HS-5 (cell line): ENCODE data around the gene TIMM8B.
A peak's percentile ranks its signal among the peaks of the same experiment; 100 is the strongest.
"Not testable (repeated sequence)": the region's sequence is repeated elsewhere in the genome, so short reads cannot be mapped to it uniquely, and the experiment has no call there.

Experiments used
- DNase-seq: peaks from one replicate; pipeline ENCODE4 v3.0.0-alpha.2; 2012; ENCODE audit warnings: low read depth

The TIMM8B gene

GRCh38 chr11:112086422-112087191 lies at the start of gene TIMM8B, which contains the start of gene SDHD:
Gene TIMM8B (minus strand): TSS chr11:112086756. CDS start chr11:112086723, 33 bp downstream.
Gene SDHD (plus strand): TSS chr11:112086873. CDS start chr11:112086908, 35 bp downstream.
- DNase-seq = peak; percentile 78

GRCh38 chr11:112134473-112134872 lies 47.9 kb upstream of the TIMM8B start:
- no peak for DNase-seq

- DNase-seq = no peak
These were observed 46.2 kb upstream of the TIMM8B start for GRCh38 chr11:112132737-112133136.

GRCh38 chr11:112129656-112130055 lies 43.1 kb upstream of the TIMM8B start:
- no peak for DNase-seq

- DNase-seq = peak; percentile 71
These were observed 42.0 kb upstream of the TIMM8B start for GRCh38 chr11:112128483-112129121.

- DNase-seq = no peak
These were observed 40.5 kb upstream of the TIMM8B start for GRCh38 chr11:112127056-112127455.

GRCh38 chr11:112123129-112123528 lies 36.6 kb upstream of the TIMM8B start:
- no peak for DNase-seq

- no peak for DNase-seq
These were observed 35.5 kb upstream of the TIMM8B start for GRCh38 chr11:112121981-112122615.

- no peak for DNase-seq
These were observed 31.6 kb upstream of the TIMM8B start for GRCh38 chr11:112118176-112118575.

- DNase-seq = no peak
These were observed 28.8 kb upstream of the TIMM8B start for GRCh38 chr11:112115386-112115785.

- no peak for DNase-seq
These were observed 27.9 kb upstream of the TIMM8B start for GRCh38 chr11:112114460-112114859.

- DNase-seq = peak; percentile 19
These were observed 27.2 kb upstream of the TIMM8B start for GRCh38 chr11:112113539-112114457.

- no peak for DNase-seq
These were observed 19.5 kb upstream of the TIMM8B start for GRCh38 chr11:112106070-112106469.

GRCh38 chr11:112103446-112103845 lies 16.9 kb upstream of the TIMM8B start:
- no peak for DNase-seq

- no peak for DNase-seq
These were observed 13.9 kb upstream of the TIMM8B start for GRCh38 chr11:112100462-112100861.

GRCh38 chr11:112097734-112098528 lies 11.4 kb upstream of the TIMM8B start:
- DNase-seq = no peak

- DNase-seq = no peak
These were observed 9.6 kb upstream of the TIMM8B start for GRCh38 chr11:112096194-112096593.

GRCh38 chr11:112095302-112095701 lies 8.7 kb upstream of the TIMM8B start:
- DNase-seq = not testable (repeated sequence)

GRCh38 chr11:112087212-112087611 lies 656 bp upstream of the TIMM8B start:
- DNase-seq = no peak

GRCh38 chr11:112085822-112086421 lies 634 bp downstream of the TIMM8B start:
- no peak for DNase-seq

- peak; percentile 32 for DNase-seq
These were observed 3.8 kb downstream of the TIMM8B start for GRCh38 chr11:112082729-112083128.
